ENCODE data around the gene INTS14. TPM values are rescaled to one million over a fixed set of nuclear protein-coding genes. Genes with fewer than 3 reads are reported as not detected.

Gene INTS14
- total RNA-seq, 1 experiment from 2014 or later = 38.2 TPM

GRCh38 chr15:65529762-65530317, 81.1 kb downstream of the INTS14 start:
- no peak for DNase-seq
- ChIA-PET CTCF (interaction anchor here (1.2 kb wide), 1 partner anchor 13 kb away, joined by 4 read pairs; the partner anchor contains the start of gene DPP8), POLR2A (interaction anchor here (1.3 kb wide), 1 partner anchor 225 kb away, joined by 6 read pairs; the partner anchor contains the start of gene RNU5B-1)
- TSS peak; percentile 68 for BruUV-seq (replicated peaks)
- H3K36me3 Mint-ChIP-seq (ENCODE audit: insufficient read depth, unreplicated experiment) = peaks cover 11% of the 10 kb centered on the region
- no peaks in the 10 kb centered on the region for H3K9me3 Mint-ChIP-seq (ENCODE audit: unreplicated experiment)
- Histone ChIP-seq H3K9me3 (no peaks in the 10 kb centered on the region), H3K36me3 (ENCODE audit: control insufficient read depth, insufficient read depth, low read length) (no peaks in the 10 kb centered on the region), H3K27me3 (replicated peaks; ENCODE audit: control insufficient read depth, insufficient read depth, low read length) (no peaks in the 10 kb centered on the region), H3K4me1 (peaks cover 17% of the 10 kb centered on the region), H3K4me3 (ENCODE audit: low read depth, low read length) (peak overlapping the region; percentile 99)
- H3K4me1 Mint-ChIP-seq (ENCODE audit: low read depth, unreplicated experiment) = peaks cover 27% of the 10 kb centered on the region
- peak overlapping the region; percentile 67 for H3K4me3 Mint-ChIP-seq (ENCODE audit: unreplicated experiment)
- H3K27me3 Mint-ChIP-seq (ENCODE audit: insufficient read depth, unreplicated experiment) = no peaks in the 10 kb centered on the region
- peak overlapping the region; percentile 47 for H3K27ac Mint-ChIP-seq (ENCODE audit: unreplicated experiment)
- TF ChIP-seq CTCF (IDR thresholded peaks at IDR 0.05; ENCODE audit: insufficient read depth in 1 of 2, low read depth in 1 of 2, low read length in 1 of 2, severe bottlenecking in 1 of 2, unreplicated experiment in 1 of 2) = no peak
- intact Hi-C loops (cut with micrococcal nuclease; ENCODE audit: unreplicated experiment) = loop anchor here (2.0 kb wide), 1 partner anchor 13 kb away; the partner anchor contains the start of gene DPP8

Other genes starting within 250 kb of the INTS14 start
- gene IGDCC3, start 233.1 kb downstream of the INTS14 start, total RNA-seq (2022) = 43.5 and 51.2 TPM in 2 replicates
- gene IGDCC4, start 188.2 kb downstream of the INTS14 start, total RNA-seq (2022) = 3.7 and 4.5 TPM in 2 replicates
- 22.9 and 23.4 TPM in 2 replicates for gene DPP8, start 93.4 kb downstream of the INTS14 start, total RNA-seq (2022)
- 118 and 127 TPM in 2 replicates for gene HACD3, start 80.7 kb downstream of the INTS14 start, total RNA-seq (2022)
- 6.0 and 8.7 TPM in 2 replicates for gene SLC24A1, start 10.8 kb upstream of the INTS14 start, total RNA-seq (2022)
- 12.7 and 12.9 TPM in 2 replicates for gene DENND4A, start 181.2 kb upstream of the INTS14 start, total RNA-seq (2022)

Measured in Caco-2 (cell line).